Ovary (tissue), 9 donors: Measurements from ENCODE around the gene METTL23. TPM values are rescaled to one million over a fixed set of nuclear protein-coding genes. Genes with fewer than 3 reads are reported as not detected.

Experiments
- DNase-seq, 5 donors: peaks; one replicate each; pipeline ENCODE4 v3.0.0-alpha.2; 2019 to 2020
- H3K27ac ChIP-seq, 2 donors: fragments of 200-600 bp; one replicate each; pipeline versions ENCODE4 v1.5.1 to v1.8.0; 2019 to 2022
- H3K27me3 ChIP-seq: fragments of 200-600 bp; one replicate; pipeline ENCODE4 v1.8.0; 2022
- H3K36me3 ChIP-seq: fragments of 200-600 bp; sonication (generic); one replicate; pipeline ENCODE4 v1.5.1; 2019
- H3K4me1 ChIP-seq: one replicate; pipeline ENCODE4 v1.8.1; 2013; ENCODE audit warnings: mild to moderate bottlenecking, moderate library complexity; ENCODE audit not compliant: insufficient read depth
- H3K4me3 ChIP-seq: fragments of 200-600 bp; sonication (generic); one replicate; pipeline ENCODE4 v1.5.1; 2017
- H3K9me3 ChIP-seq, 2 donors: fragments of 200-600 bp in 1 of 2; sonication (generic) in 1 of 2; one replicate each; pipeline versions ENCODE4 v1.5.1 to v1.8.1; 2013 to 2019; ENCODE audit warnings: mild to moderate bottlenecking in 1 of 2, moderate library complexity in 1 of 2
- CTCF ChIP-seq, 3 donors: fragments of 450-650 bp in 2 of 3; fragments of 200-600 bp in 1 of 3; IDR thresholded peaks; one replicate each; pipeline versions ENCODE4 v1.5.1 to v1.8.0; 2016 to 2022; ENCODE audit warnings: antibody characterized with exemption in 3 of 3, mild to moderate bottlenecking in 1 of 3
- EP300 ChIP-seq: sonication (generic); formaldehyde crosslinking; IDR thresholded peaks from one replicate; pipeline ENCODE4 v1.6.1; 2017; ENCODE audit warnings: antibody characterized with exemption
- POLR2A ChIP-seq: fragments of 450-650 bp; IDR thresholded peaks from one replicate; pipeline ENCODE4 v1.6.1; 2017; ENCODE audit warnings: antibody characterized with exemption, mild to moderate bottlenecking, moderate library complexity
- WGBS, 3 donors: extraction: QIAGEN DNeasy Blood & Tissue Kit in 1 of 3; methylation state at CpG; one replicate each; pipeline versions ENCODE4 v1.1.5 to v1.1.7; 2013 to 2017; 5-methylcytosine and 5-hydroxymethylcytosine counted together
- intact Hi-C, 4 donors: fragments of 100-400 bp; cut with DNase I; formaldehyde crosslinking; loops; one replicate each; pipeline versions ENCODE4 v1.11.0 to v1.15.1; 2022 to 2023
- polyA plus RNA-seq, 2 donors: library from polyadenylated mRNA; stranded (reverse); fragments of 200-250 nt in 1 of 2; fragments of 350-450 nt in 1 of 2; fragmentation: Illumina TruSeq in 1 of 2; extraction: RNeasy Lipid Tissue Mini Kit (QIAGEN cat#74804) in 1 of 2; gene quantifications; one replicate each; pipeline ENCODE4 v1.2.3, GENCODE V29; 2013 to 2014
- total RNA-seq, 7 donors: library from RNA; depleted of rRNA in 2 of 7; stranded (reverse); fragments of >200 nt in 2 of 7; fragmentation: NEBNext Ultra II Directional in 3 of 7; extraction: Animal tissue kit (Norgen Biotek cat#: 25700) in 3 of 7; gene quantifications; one replicate each; pipeline versions ENCODE4 v1.1.0 to v1.2.4, GENCODE V29; 2016 to 2023
- donor health status: DM: no; HTN: no; CAD: no; lungs with moderate emphysema.
- donor health status: DM: no; HTN: no; CAD: no.
- donor health status: Bipolar disorder and iron deficiency.
- donor health status: DM: yes; HTN: yes; CAD: no.
- donor health status: DM: no; HTN: no; CAD: no.
- donor health status: DM: yes; HTN: yes; CAD: no.

METTL23 gene
- total and polyA plus RNA-seq, 9 donors, result 20.9 to 47.4 (median 32.7) TPM

GRCh38 chr17:76734080-76734840, 7.6 kb downstream of the METTL23 start:
- intact Hi-C loops, result no loop called here
- Histone ChIP-seq H3K36me3 (no peaks in the 10 kb centered on the region), H3K27ac (peak overlapping the region in 1 of 2 donors; percentile 21), H3K9me3 (no peaks in the 10 kb centered on the region), H3K4me1 (no peaks in the 10 kb centered on the region), H3K4me3 (no peak overlapping the region), H3K27me3 (no peaks in the 10 kb centered on the region)
- TF ChIP-seq POLR2A (no peak), EP300 (no peak), CTCF (IDR thresholded peaks at IDR 0.05) (no peak)
- no peak for DNase-seq
- 28 to 35% (median 29%) methylated on average over 8 of the region's 8 CpGs for WGBS, 3 donors

- Histone ChIP-seq H3K36me3 (no peaks in the 10 kb centered on the region), H3K27ac (peak overlapping the region in 1 of 2 donors; percentile 21), H3K4me1 (no peaks in the 10 kb centered on the region), H3K4me3 (no peak overlapping the region), H3K9me3 (no peaks in the 10 kb centered on the region), H3K27me3 (no peaks in the 10 kb centered on the region)
- DNase-seq, result no peak
- 12 to 13% (median 13%) methylated on average over 5 of the region's 5 CpGs for WGBS, 3 donors
- intact Hi-C loops, result no loop called here
- TF ChIP-seq CTCF (IDR thresholded peaks at IDR 0.05) (no peak), EP300 (no peak), POLR2A (no peak)
These were observed 8.4 kb downstream of the METTL23 start for GRCh38 chr17:76735006-76735405.

- Histone ChIP-seq H3K27me3 (no peaks in the 10 kb centered on the region), H3K4me3 (peak overlapping the region; percentile 87), H3K9me3 (no peaks in the 10 kb centered on the region), H3K36me3 (no peaks in the 10 kb centered on the region), H3K4me1 (no peaks in the 10 kb centered on the region), H3K27ac (peak overlapping the region; percentile 97 to 99)
- TF ChIP-seq POLR2A, result no peak
- no peak for TF ChIP-seq EP300
- TF ChIP-seq CTCF (IDR thresholded peaks at IDR 0.05), result no peak
- intact Hi-C loops, result no loop called here
- DNase-seq, result no peak
- WGBS, 3 donors, result 1 to 2% (median 2%) methylated on average over 19 to 20 of the region's 20 CpGs
These were observed 9.1 kb downstream of the METTL23 start for GRCh38 chr17:76735586-76736348.

GRCh38 chr17:76736349-76737081, 9.9 kb downstream of the METTL23 start:
- 0 to 1% (median 1%) methylated on average over 87 to 117 of the region's 117 CpGs for WGBS, 3 donors
- Histone ChIP-seq H3K4me1 (no peaks in the 10 kb centered on the region), H3K27me3 (no peaks in the 10 kb centered on the region), H3K9me3 (no peaks in the 10 kb centered on the region), H3K36me3 (no peaks in the 10 kb centered on the region), H3K27ac (peak overlapping the region; percentile 97 to 99), H3K4me3 (peak overlapping the region; percentile 87)
- intact Hi-C loops, result no loop called here
- peak in 1 of 3 donors; percentile 48 for TF ChIP-seq CTCF (IDR thresholded peaks at IDR 0.05)
- no peak for TF ChIP-seq EP300
- TF ChIP-seq POLR2A, result peak; percentile 35
- DNase-seq, result peak; percentile 73 to 87 (median 81)
